Measurements from ENCODE around the gene ANXA10.
"Not testable (repeated sequence)": the region's sequence is repeated elsewhere in the genome, so short reads cannot be mapped to it uniquely, and the experiment has no call there.

Gene ANXA10

DNA sequence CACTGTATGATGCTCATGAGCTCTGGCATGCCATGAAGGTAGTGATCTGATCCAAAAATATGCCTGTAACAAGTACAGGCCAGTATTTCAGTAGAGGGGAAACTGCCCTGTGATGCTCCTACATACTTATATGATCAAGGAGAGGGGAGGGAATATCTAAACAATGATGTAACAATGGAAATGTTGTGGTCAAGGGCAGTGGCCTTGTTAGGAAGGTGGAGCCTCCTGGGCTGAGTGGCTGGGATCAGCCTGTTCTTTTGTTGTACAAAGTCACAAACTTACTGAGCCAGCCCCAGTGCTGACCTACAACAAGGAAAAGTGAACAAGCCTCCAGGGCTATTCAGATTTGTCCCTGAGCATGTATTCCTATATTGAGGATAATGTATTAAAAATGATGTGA, 70.3 kb downstream of the ANXA10 start:
- DNase-seq (ENCODE audit: low read depth) = no peak

DNA sequence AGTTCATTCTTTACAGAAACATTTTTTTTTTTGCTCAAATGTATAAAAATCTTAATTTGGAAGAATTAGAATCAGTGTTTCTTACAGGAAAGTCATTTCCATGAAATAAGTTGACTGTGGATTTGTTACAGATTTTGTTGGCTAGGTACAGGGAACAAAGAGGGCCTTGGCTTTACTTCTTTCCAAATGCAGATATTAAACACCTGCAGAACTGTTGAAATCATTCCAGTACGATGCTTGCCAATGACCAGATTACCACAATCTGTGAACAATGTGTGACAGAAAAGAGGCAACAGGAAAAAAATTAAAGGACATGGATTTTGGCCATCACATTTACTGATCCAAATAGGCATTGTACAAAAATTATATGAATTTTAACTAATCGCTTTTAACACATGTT, 70.8 kb downstream of the ANXA10 start:
- DNase-seq (ENCODE audit: low read depth) = no peak

DNA sequence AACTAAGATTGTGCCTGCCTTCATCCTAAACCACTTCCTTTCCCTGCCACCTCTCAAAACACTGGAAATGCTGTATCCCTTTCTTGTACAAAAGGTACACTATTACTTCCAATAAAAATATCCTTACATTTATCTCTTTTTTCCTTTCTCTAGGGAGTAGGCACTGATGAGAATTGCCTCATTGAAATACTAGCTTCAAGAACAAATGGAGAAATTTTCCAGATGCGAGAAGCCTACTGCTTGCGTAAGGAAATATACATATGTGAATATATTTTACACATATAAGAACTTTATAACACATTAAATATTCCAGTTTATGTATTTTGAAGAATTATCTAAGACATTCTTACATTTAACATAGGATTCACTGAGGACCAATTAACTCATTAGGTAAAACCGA, 71.7 kb downstream of the ANXA10 start:
- no peak for DNase-seq (ENCODE audit: low read depth)

DNA sequence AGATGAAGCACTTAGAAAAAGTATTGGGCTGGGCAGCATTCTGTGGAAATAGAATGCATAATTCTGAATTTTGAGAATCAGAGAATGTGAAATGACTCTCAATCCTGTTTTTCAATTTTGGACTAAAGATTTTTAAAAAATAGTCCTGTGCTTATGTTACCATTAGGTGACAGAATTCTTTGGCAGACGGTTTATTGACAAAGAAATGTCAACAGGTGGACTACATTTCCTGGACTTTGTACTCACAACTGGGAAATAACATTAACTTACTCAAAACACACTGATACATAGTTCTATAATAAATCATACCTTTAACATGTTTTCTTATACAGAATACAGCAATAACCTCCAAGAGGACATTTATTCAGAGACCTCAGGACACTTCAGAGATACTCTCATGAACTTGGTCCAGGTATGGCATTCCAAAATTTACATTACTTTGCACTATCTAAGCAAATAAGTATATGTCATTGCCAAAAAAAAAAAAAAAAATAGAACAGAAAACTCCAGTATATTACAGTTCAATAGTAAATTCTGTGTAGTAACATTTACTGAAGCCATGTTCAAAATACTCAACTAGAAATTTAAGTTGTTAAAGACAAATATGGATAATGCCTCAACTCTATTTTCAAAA, 72.7 kb downstream of the ANXA10 start:
- DNase-seq (ENCODE audit: low read depth) = no peak

DNA sequence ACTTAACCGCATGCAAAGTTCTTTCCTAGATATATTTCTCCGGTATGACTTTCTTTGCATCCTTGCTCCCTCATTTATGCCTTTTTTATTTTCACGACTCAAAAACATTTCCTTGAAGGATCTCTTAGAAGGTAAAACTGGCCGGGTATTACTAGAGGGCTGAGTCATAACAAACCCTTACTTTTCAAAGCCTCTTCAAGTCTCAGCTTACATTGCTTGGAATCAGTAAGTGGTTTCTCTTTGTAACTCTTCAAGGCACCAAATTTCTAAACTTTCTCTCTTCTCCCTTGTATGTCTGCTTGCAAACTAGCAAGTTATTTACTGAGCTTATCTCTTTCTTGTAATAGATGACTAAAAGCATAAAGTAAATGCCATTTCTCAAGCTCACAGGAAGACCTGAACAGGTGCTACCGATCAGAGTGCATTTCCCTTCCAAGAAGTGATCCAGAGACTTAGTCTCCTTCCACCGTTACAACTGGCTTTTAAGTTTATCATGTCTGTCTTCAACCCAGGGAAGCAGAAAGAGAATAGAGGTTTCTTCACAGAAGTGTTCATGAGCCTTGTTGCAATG, 75.5 kb downstream of the ANXA10 start:
- no peak for DNase-seq (ENCODE audit: low read depth)

DNA sequence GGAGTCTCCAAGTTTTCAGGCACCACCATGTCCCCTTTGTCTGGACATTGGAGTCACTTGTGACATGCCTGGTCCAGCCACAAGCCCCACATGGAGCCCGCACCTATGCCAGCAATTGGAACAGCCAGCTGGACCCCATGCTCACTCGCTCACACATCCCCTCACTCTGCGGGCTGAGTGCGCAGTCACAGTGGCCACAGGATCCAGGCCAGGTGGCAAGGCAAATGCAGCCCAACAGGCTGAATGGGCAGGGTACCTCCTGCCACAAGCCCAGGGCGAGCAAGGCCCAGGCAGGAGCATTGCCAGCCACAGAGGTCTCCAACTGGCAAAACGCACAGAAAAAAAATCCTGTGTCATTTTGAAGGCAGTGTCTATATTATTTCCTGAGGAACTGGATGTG, 82.0 kb downstream of the ANXA10 start:
- no peak for DNase-seq (ENCODE audit: low read depth)

DNA sequence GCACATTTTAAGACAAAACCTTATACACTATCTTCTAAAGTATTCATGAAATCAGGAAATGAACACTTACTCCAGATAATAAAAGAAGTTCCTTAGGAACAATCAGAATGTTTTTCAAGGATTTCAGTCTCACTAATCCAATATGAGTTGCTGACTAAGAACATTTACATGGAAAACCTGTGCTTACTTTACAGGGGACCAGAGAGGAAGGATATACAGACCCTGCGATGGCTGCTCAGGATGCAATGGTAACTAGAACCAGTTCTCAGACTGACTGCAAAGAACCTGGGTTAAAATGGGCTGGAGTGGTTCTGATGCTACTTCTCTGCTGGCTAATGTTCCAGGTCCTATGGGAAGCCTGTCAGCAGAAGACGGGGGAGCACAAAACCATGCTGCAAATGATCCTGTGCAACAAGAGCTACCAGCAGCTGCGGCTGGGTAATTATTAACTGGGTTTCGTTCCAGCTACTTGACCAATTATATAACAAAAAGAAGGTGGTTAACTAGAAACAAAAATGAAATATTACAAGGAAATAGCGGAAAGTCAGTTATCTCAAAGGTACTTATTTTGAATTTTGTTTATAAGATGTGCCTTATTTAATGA, 85.3 kb downstream of the ANXA10 start:
- DNase-seq (ENCODE audit: low read depth) = no peak

DNA sequence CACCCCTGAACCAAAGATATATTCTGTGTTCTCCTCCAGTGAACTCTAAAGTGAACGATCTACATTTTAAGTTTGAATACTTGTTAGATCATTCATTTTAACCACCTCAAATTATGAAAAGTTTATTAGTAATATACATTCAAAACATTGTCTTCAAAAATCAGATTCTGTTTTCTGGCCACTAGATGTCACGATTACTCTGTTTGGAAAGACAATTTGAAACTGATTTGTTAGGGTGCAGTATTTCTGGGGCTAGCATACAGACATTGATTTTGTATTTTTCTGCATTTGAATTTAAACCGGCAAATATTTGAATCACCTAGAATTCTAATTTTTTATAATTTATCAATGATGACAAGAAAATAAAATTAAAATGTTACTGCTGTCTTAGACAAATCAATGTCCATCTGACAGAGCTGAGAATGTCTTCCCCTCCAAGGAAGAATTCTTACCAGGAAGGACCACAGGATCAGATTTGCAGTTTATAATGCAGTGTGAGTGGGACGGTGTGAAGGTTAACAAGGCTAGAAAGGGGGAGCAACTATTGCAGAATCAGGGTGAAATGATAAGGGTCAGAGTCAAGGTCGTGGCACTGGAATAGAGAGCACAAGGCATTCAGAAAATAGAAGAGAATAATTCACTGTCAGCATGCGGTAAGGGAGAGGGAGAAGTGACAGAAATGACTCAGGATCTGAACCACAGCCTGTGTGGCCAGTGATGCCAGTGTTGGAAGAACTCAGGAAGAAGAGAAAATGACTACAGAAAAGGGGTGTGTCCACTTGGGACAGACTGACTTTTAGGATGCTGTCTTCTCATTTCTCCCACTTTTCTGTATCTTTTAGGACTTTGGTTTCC, 91.6 kb downstream of the ANXA10 start:
- no peak for DNase-seq (ENCODE audit: low read depth)

DNA sequence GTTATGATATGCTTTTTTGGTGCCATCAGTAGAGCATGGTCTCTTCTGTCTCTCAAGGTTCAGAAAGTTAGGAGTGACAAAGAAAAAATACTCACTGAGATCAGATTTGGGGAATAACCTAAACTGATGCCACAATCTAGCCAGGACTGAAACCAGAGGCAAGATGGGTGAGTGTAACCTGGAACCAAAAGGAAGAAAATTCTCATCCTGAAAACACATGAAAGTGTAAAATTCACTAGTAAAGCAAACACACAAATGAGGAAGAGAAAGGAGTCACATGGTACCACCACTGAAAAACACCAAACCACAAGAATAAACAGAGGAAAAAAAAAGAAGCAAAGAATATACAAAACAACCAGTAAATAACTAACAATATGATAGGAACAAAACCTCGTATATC, 96.4 kb downstream of the ANXA10 start:
- no peak for DNase-seq (ENCODE audit: low read depth)

DNA sequence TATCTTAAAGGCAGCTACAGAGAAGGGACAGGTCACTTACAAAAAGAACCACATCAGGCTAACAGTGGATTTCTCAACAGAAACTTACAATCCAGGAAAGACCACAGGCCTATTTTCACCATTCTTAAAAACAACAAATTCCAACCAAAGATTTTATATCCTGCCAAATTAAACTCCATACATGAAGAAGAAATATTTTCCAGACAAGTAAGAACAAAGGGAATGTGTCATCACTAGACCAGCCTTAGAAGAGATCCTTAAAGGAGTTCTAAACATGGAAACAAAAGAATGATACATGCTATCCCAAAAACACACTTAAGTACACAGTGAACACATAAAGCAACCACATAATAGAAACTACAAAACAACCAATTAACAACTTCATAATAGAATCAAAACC, 105.6 kb downstream of the ANXA10 start:
- DNase-seq (ENCODE audit: low read depth) = no peak

DNA sequence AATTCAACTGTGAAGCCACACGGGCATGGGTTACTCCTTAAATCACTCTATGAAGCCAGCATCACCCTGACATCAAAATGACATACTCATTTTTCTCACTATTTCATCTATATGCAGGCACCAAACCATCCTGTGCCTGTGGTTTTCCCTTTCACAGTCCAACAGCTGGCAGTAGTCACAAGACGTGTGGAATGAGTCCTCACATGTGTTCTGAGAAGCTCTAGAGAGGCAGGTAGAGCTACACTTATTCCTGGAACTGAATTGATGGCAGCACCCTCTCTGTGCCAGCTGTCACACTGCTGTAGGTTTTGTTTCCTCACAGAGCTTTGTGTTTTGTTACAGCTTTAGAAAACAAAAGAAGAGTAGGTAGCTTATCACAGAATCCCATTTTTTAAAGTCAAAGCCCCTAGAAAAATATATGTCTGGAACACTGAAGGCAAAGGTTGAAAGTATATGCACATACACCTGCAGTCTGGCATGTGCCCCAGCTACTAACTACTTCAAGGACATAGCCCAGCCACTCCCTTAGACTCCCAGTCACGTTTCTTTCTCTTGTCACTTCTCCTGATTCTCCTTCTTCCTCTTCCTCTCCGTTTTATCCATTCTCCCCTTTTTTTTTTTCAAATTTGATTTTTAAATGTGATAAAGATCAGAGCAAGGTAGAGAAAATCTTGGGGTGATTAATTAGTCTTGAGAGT, 107.1 kb downstream of the ANXA10 start:
- no peak for DNase-seq (ENCODE audit: low read depth)

DNA sequence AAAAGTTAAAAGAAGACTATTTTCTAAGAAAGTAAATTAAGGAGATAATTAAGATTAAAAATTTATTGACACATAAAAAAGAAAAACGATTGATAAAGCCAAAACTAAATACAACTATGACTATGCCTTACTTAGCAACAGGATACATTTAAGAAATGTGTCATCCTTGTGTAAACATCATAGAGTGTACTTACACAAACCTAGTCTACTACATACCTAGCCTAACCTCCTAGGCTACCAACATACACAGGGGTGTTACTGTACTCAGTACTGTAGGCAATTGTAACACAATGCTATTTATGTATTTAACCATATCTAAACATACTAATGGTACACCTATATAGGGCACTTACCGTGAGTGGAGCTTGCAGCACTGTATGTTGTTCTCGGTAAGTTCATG, 108.3 kb downstream of the ANXA10 start:
- no peak for DNase-seq (ENCODE audit: low read depth)

DNA sequence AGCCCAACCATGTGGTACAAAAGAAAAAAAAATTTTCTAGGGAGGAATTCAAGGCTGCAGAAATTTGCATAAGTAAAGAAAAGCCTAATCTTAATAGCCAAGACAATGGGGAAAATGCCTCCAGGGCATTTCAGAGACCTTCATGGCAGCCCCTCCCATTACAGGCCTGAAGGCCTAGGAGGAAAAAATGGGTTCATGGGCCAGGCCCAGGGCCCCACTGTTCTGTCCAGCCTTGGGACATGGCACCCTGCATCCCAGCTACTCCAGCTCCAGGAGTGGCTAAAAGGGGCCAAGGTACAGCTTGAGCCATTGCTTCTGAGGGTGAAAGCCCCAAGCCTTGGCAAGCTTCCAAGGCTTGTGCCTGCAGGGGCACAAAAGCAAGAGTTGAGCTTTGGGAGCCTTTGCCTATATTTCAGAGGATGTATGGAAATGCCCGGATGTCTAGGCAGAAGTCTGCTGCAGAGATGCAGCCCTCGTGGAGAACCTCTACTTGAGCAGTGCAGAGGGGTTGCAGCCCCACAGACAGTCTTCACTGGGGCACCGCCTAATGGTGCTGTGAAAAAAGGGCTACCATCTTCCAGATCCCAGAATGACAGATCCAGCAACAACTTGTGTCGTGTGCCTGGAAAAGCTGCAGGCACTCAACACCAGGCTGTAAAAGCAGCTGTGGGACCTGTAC, 111.0 kb downstream of the ANXA10 start:
- no peak for DNase-seq (ENCODE audit: low read depth)

DNA sequence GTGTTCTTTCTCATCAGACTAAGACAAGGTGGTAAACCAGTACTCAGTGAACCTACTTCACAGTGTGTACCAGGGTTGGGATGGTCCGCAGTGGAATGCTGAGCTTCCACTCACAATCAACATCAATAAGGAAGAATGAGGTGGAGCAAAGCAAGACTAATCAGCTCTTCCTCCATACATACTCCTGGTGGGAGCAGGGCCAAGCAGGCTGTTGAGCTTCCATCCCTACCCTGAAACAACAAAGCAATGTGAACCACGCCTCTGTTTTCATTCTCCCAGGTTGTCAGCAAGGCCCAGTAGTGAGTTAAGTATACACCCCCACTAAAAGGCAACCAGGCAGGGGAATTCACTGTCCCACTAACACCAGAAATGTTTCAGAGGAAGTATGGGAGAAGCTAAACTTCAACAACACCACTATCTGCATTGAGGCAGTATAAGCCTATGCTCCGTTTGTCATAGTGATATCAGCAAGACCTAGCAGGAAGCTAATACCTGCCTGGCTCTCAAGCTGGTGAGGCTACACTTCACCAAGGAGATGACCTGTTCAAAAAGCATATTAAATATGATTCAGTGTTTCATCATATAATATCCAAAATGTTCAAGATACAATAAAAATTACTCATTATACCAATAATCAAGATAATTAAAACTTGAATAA, 116.7 kb downstream of the ANXA10 start:
- no peak for DNase-seq (ENCODE audit: low read depth)

DNA sequence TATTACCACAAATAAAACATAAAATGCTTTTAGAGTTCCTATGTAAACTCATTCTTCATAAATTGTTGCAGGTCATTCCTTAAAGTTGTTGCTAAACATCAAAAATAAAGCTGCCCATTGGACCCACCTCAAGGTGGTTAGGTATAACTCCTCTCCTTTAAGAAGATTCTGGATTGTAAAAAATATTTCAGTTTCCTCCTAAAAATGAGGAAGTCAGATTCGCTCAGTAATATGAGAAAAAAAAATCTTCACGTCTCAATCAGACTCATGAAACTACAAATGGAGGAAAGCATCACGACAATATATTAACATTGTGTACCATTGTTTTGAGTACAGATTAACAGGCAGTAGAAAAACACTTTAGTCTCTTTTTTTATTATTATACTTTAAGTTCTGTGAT, 120.3 kb downstream of the ANXA10 start:
- no peak for DNase-seq (ENCODE audit: low read depth)

DNA sequence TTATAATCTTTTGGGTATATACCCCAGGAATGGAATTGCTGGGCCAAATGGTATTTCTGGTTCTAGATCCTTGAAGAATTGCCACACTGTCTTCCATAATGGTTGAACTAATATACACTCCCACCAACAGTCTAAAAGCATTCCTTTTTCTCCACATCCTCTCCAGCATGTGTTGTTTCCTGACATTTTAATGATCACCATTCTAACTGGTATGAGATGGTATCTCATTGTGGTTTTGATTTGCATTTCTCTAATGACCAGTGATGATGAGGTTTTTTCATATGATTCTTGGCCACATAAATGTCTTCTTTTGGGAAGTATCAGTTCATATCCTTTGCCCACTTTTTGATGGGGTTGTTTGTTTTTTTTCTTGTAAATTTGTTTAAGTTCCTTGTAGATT, 121.2 kb downstream of the ANXA10 start:
- DNase-seq (ENCODE audit: low read depth) = not testable (repeated sequence)

DNA sequence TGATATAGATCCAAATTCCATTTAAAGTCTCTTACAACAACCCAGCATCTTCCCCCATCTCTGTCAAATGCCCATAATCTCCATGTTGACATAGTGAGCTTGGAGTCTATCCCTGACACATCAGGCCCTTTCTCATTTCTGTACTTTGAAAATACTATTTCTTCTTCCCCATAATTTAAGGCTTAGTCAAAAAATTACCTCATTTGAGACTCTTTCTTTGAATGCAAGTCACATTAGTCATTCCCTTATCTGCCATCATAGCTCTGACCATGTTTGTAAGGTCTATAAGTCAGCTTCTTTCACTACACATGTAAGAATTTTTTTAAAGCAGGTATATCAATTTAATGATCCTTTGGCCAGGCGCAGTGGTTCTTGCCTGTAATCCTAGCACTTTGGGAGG, 126.3 kb downstream of the ANXA10 start:
- DNase-seq (ENCODE audit: low read depth) = no peak

DNA sequence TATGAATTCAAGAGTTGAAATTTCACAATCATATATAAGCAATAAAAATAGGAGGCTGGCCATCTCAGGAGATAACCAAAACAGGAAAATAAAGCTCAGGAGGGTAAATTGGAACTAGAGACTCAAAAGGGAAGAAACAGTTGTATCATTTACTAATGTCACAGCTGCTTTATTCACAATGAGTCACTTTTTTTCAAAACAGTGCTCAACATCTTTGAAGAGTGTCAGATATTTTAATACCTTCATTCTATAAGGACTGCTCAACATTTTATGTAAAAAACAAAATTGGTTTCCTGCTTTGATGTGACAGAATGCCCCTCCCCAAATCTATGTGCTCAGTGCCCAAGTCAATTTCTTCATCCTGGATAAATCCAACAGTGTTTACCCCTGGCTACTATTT, 128.6 kb downstream of the ANXA10 start:
- DNase-seq (ENCODE audit: low read depth) = no peak

DNA sequence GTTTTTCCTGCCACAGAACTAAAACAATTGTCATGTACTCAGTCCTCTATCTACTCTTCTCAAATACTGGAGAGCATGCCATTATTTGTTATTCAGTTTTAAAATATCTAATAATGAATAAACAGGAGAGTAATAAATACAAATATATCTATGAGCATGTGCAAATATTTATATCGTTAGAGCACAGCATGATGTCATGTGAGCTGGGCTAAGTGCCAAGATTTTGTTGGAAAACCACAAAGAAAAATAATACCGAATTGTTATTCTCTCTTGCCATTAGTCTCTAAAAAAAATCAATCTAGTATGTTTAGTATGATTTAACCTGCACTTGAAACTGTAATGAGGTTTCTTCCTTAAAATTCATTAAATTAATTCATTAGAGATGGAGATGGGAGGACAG, 129.0 kb downstream of the ANXA10 start:
- DNase-seq (ENCODE audit: low read depth) = no peak
